Suppressor macrophage treated with lipopolysaccharide for 4 hours (primary cell): ENCODE results near the gene GPX7.
A peak's percentile ranks its signal among the peaks of the same experiment; 100 is the strongest.

Experiments
- DNase-seq: peaks from one replicate; pipeline ENCODE4 v3.0.0-alpha.2; 2020

The GPX7 gene

DNA sequence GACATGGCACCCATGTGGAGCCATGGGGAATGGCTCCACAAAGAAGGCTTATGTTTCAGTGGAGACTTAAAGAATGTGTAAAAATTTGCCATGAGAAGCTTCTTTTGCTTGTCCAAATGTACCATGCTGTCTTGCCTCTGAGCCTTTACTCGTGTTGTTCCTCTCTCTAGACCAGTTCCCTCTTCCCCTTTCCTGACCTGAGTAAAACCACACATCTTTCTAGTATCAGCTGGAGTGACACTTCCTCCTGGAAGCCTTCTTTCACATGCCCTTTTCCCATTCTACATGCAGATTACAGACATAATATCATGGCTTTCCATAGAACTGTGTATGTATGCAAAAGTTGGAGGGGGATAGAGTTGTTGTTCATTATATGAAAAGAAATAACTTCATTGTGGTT is 13.6 kb upstream of the GPX7 start:
- peak; percentile 62 for DNase-seq

DNA sequence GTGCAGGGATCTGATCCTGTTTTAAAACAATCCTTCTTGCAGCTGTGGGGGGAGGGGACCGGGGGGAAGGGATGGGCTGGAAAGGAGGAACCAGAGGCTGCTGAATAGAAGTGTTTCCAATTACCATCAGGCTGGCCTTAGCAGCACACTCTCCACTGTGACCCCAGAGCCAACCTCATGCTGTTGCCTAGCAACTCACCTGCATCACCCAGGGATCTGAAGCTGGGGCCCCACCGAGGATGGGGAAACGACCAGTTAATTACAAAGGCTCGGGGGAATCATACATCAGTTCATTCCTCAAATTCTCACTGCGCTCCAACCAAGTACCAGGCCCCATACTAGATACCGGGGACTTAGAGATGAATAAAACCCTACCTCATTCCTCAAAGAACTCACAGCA is 11.9 kb upstream of the GPX7 start:
- no peak for DNase-seq

DNA sequence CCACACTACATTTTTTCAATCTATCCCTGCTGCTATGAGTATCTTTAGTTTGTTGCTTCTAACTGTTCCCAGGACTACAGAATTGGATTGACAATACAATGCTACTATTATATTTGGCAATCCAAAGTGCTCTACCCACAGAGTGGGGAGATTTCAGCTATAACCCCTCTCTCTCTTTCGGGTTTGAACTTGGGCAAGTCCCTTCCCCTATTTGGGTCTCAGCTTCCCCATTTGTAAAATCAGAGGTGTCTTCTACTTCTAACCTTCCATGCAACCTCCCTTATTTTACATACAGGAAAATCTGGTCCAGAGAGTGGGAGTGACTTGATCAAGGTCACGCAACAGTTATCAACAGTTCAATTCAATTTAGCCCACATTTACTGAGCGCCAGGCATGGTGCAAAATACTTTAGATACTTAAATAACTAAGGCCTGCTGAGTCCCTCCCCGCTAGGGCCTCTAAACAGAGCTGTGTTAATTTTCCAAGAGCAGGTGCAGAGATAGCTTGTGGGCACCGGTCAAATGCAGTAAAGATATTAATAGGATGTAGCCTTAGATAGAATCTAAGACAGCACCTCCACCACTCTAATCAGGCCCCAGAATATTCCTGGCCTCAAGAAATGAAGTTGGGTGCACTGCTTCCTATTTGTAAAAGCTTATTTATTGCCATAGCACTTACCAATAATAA is 9.4 kb upstream of the GPX7 start:
- DNase-seq, result no peak

DNA sequence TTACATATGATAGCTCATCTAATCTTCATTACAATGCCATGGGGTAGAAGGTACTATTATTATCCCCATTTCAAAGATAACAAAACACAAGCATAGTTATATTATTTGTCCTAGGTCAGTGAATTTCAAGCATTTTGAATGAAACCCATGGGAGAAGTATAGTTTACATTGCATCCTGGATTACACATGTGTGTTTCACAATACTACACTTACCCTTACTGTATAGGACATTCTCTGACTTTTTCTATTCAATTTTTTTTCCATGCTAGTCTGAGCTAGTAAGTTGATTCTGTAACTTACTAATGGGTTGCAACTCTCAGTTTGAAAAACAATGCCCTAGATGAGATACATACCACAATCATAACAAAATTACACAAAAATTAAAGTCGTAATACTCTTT is 8.7 kb upstream of the GPX7 start:
- no peak for DNase-seq

DNA sequence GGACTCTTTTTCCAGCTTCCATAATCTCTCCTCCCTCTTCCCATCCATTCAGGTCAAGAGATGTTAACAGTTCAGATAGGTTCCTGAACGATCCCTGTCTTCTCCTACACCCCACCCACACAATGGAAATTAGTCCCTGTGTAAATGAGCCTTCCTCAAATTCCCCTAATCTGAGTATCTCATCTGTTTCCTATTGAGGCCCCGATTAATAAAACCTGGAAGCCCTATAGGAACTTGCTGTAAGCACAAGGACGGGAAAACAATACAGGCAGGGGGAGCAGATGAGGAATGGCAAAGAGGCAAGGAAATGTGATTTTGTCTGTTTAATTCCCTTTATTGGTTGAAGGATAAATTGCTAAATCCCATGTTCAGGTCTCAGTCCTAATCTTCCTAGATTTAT is 7.1 kb upstream of the GPX7 start:
- no peak for DNase-seq

DNA sequence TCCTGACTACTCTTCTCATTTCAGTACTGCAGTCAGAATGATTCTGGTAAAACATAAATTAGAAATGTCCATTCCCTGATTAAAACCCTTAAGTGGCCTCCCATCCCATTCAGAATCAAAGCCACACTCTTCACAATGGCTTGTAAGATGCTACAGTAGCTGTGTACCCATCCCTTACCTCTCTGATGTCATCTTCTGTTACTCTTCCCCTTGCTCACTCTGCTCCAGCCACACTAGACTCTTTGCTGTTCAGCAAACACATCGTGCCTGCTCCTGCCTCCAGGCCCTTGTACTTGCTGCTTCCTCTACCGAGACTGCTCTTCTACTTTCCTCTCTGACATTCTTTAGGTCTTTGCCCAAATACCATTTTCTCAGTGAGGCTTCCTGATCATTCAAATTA is 4.3 kb upstream of the GPX7 start:
- no peak for DNase-seq

DNA sequence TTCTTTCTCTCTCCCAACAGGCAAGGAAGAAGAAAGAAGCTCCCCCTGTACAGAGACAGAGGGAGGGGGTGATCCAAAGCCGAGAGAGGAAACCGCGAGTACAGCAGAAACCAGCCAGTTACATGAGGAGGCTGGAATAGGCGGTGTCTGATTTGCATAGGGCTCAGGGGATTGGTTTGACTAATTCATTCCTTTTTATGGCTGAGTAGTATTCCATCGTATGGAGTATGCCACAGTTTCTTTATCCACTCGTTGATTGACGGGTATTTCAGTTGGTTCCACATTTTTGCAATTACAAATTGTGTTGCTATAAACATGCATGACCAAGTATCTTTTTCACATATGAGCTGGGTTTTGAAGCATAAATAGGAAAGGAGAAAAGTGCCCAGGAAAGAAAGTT is 3.4 kb upstream of the GPX7 start:
- DNase-seq, result no peak

- DNase-seq, result no peak
These were observed 2.9 kb upstream of the GPX7 start for GRCh38 chr1:52599236-52599635.

- no peak for DNase-seq
These were observed 1.5 kb upstream of the GPX7 start for GRCh38 chr1:52600533-52601179.

GRCh38 chr1:52601519-52601918 is 652 bp upstream of the GPX7 start:
- no peak for DNase-seq

- DNase-seq, result no peak
These were observed 857 bp downstream of the GPX7 start for GRCh38 chr1:52602856-52603600.

- DNase-seq, result no peak
These were observed 1.5 kb downstream of the GPX7 start for GRCh38 chr1:52603630-52604029.

- DNase-seq, result no peak
These were observed 2.0 kb downstream of the GPX7 start for GRCh38 chr1:52604063-52604770.

- DNase-seq, result no peak
These were observed 11.6 kb downstream of the GPX7 start for GRCh38 chr1:52613636-52614373.

DNA sequence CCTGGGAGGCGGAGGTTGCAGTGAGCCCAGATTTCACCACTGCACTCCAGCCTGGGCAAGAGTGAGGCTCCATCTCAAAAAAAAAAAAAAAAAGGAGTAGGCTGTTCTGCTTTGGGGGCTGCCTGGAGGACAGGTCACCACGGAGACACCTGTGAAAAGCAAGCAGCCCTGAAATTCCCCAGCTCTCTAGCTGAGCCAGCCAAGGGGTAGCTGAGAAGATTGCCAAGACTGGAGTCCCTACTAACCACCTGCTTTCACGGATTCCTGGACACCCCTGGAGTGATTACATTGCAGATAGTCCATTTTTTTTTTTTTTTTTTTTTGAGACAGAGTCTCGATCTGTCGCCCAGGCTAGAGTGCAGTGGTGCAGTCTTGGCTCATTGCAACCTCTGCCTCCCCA is 12.5 kb downstream of the GPX7 start:
- no peak for DNase-seq

GRCh38 chr1:52615489-52616042 is 13.4 kb downstream of the GPX7 start:
- no peak for DNase-seq

GRCh38 chr1:52621950-52622349 is 19.8 kb downstream of the GPX7 start:
- no peak for DNase-seq

- DNase-seq, result no peak
These were observed 21.6 kb downstream of the GPX7 start for GRCh38 chr1:52623812-52624211.

- DNase-seq, result no peak
These were observed 24.9 kb downstream of the GPX7 start for GRCh38 chr1:52627028-52627427.

DNA sequence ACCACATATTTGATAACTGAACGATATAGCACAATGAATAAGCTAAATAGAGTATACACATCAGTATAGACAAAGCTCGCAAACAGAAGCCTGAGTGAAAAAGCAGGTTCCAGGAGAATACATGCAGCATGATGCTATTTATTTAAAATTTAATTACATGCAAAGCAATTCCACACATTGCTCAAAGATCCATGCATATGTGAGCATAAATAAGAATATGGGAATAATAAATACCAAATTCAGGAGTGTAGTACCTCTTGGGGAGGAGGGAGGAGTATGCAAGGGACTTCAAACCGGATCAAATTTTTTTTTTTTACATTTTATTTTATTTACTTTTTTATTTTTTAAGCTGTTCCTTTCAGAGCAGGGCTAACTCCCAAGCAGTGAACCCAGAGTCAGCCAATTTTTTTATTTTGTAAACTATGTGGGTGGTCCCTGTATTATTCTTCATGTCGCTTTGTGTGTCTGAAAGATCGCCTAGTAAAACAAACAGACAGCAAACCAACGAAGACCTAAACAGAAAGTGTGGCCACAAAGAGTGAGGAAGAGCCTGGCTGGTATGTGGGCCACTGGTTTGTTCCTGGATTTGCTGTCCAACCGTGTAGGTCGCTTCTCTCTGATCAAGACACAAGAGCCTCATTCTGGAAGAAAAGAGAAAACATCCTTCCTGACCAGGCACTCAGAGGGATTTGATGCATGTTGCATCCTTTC is 26.6 kb downstream of the GPX7 start:
- DNase-seq, result no peak

DNA sequence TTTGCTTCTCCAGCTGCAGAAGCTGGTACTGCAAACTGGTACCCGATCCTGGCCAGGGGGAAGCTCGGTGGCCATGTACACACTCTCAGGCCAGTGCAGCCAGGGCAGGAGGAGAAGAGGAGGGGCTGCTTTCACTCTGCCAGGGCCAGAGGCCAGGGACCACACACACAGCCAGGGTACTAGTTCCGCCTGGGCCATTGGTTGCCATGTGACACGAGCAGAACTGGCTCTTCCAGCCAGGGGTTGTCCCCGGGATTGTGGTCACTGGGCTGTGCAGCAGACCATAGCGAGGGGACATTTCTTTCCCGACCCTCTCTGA is 27.1 kb downstream of the GPX7 start:
- no peak for DNase-seq

DNA sequence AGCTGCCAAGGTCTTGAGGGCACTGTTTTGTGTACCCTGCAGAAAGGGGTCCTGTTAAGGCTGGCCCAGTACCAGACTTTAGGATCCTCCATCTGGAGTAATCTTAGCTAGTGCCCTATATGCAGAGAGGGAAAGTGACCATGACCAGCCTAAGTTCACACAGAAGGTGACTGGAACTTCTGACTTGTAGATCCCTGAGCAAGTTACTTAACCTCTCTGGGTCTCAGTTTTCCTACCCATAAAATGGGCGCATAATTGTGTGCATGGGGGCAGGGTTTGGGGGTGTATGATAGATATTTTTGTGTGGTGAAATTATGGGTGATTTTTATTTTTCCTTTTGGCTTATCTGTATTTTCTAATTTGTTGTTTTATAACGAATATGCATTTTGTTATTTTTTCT is 27.5 kb downstream of the GPX7 start:
- DNase-seq, result no peak
